HCT116 (cell line): ENCODE measurements around the gene ZNF8. TPM values are rescaled to one million over a fixed set of nuclear protein-coding genes. Genes with fewer than 3 reads are reported as not detected.
"Not testable (repeated sequence)": the region's sequence is repeated elsewhere in the genome, so short reads cannot be mapped to it uniquely, and the experiment has no call there.

Experiments used
- ATAC-seq: fragments of 200-7000 bp; cut with Tn5 transposase; 2 replicates; pipeline ENCODE4 v1.9.1; 2020; ENCODE audit warnings: mild to moderate bottlenecking, moderate library complexity
- BruUV-seq: library from RNA; stranded (reverse); fragments of 400-500 nt; replicated peaks from 2 replicates; lab custom pipeline; 2021; lab: Mats Ljungman, UMichigan
- CTCF ChIA-PET: fragments of 300-600 bp; sonication (Branson Sonifier 250); formaldehyde crosslinking; loops from one replicate; lab custom pipeline; 2021; ENCODE audit warnings: antibody characterized with exemption; lab: Charles Lee
- POLR2A ChIA-PET: fragments of 300-600, 350-600 bp; sonication (Branson Sonifier 250); formaldehyde crosslinking; loops from one replicate; lab custom pipeline; 2021; ENCODE audit warnings: antibody characterized with exemption; lab: Charles Lee
- RAD21 ChIA-PET, 2 experiments: fragments of 300-600 bp; sonication (Branson Sonifier 250); formaldehyde crosslinking; loops; one replicate each; lab custom pipeline; 2023; ENCODE audit warnings: low total read pairs in 2 of 2; ENCODE audit not compliant: uncharacterized antibody in 2 of 2, unreplicated experiment in 2 of 2, low non-redundant PET in 1 of 2; lab: Charles Lee
- DNase-seq: peaks from one replicate; pipeline ENCODE4 v3.0.0-alpha.2; 2010; ENCODE audit warnings: low read depth, low spot score
- H2AFZ ChIP-seq: fragments of 200-600 bp; shearing (Covaris generic), sonication (generic); 2 replicates; pipeline ENCODE4 v1.6.1; 2017; ENCODE audit warnings: low read depth, mixed run types, mixed read lengths, antibody characterized with exemption, low read length; ENCODE audit not compliant: poor library complexity, severe bottlenecking
- H3K27ac ChIP-seq: 2 replicates; pipeline ENCODE4 v1.5.1; 2012; ENCODE audit warnings: low read depth, low read length
- H3K27me3 ChIP-seq: fragments of 200-600 bp; sonication (generic); 2 replicates; pipeline ENCODE4 v1.6.1; 2016; ENCODE audit warnings: mixed run types, low read length, mixed read lengths; ENCODE audit not compliant: insufficient read depth
- H3K36me3 ChIP-seq, 2 experiments: fragments of 200-500 bp in 1 of 2; fragments of 200-600 bp in 1 of 2; sonication (Bioruptor generic) in 1 of 2; sonication (generic) in 1 of 2; 2 replicates each; pipeline versions ENCODE4 v1.5.1 to v1.6.1; 2014 to 2016; ENCODE audit warnings: low read length in 2 of 2, inconsistent platforms in 1 of 2, mixed read lengths in 1 of 2, mixed run types in 1 of 2; ENCODE audit not compliant: insufficient read depth in 2 of 2, control insufficient read depth in 1 of 2
- H3K4me1 ChIP-seq, 2 experiments: fragments of 200-600 bp in 1 of 2; sonication (generic) in 1 of 2; 2 replicates each; pipeline versions ENCODE4 v1.5.1 to v1.6.1; 2012 to 2017; ENCODE audit warnings: low read length in 2 of 2, inconsistent platforms in 1 of 2, mild to moderate bottlenecking in 1 of 2, mixed read lengths in 1 of 2, mixed run types in 1 of 2, moderate library complexity in 1 of 2; ENCODE audit not compliant: insufficient read depth in 2 of 2, control insufficient read depth in 1 of 2
- H3K4me2 ChIP-seq: fragments of 200-600 bp; sonication (generic); 2 replicates; pipeline ENCODE4 v1.6.1; 2017; ENCODE audit warnings: mixed run types, low read length, mixed read lengths
- H3K4me3 ChIP-seq, 2 experiments: fragments of 200-600 bp in 1 of 2; sonication (generic) in 1 of 2; replicated peaks in 1 of 2; 2 replicates each; pipeline ENCODE4 v1.5.1; 2011 to 2016; ENCODE audit warnings: low read length in 2 of 2, control low read depth in 1 of 2, low read depth in 1 of 2, mild to moderate bottlenecking in 1 of 2, mixed read lengths in 1 of 2, mixed run types in 1 of 2
- H3K79me2 ChIP-seq: fragments of 200-600 bp; sonication (generic); 2 replicates; pipeline ENCODE4 v1.6.1; 2017; ENCODE audit warnings: mild to moderate bottlenecking, mixed run types, low read length, moderate library complexity, mixed read lengths; ENCODE audit not compliant: insufficient read depth
- H3K9ac ChIP-seq: fragments of 200-600 bp; sonication (generic); 2 replicates; pipeline ENCODE4 v1.6.1; 2016; ENCODE audit warnings: low read length, mixed read lengths
- H3K9me2 ChIP-seq: fragments of 200-600 bp; sonication (generic), shearing (Covaris generic); 2 replicates; pipeline ENCODE4 v1.6.1; 2017; ENCODE audit warnings: mixed run types, mild to moderate bottlenecking, moderate library complexity; ENCODE audit not compliant: insufficient read depth
- H3K9me3 ChIP-seq, 2 experiments: fragments of 200-500 bp in 1 of 2; fragments of 200-600 bp in 1 of 2; sonication (Bioruptor generic) in 1 of 2; sonication (generic) in 1 of 2; 2 replicates each; pipeline ENCODE4 v1.6.1; 2014 to 2017; ENCODE audit warnings: low read length in 2 of 2, mixed read lengths in 2 of 2, inconsistent platforms in 1 of 2, low read depth in 1 of 2, mild to moderate bottlenecking in 1 of 2, mixed run types in 1 of 2, moderate library complexity in 1 of 2; ENCODE audit not compliant: control insufficient read depth in 1 of 2, insufficient read depth in 1 of 2
- H4K20me1 ChIP-seq: fragments of 200-600 bp; sonication (generic), shearing (Covaris generic); 2 replicates; pipeline ENCODE4 v1.6.1; 2017; ENCODE audit warnings: mixed run types, mild to moderate bottlenecking, moderate library complexity; ENCODE audit not compliant: insufficient read depth
- CBX3 ChIP-seq: IDR thresholded peaks from 2 replicates; pipeline ENCODE4 v1.6.1; 2012; ENCODE audit warnings: low read depth
- FOSL1 ChIP-seq: IDR thresholded peaks from 2 replicates; pipeline ENCODE4 v1.6.1; 2012; ENCODE audit warnings: low read depth
- SIN3A ChIP-seq: IDR thresholded peaks from 2 replicates; pipeline ENCODE4 v1.6.1; 2012; ENCODE audit warnings: low read depth
- intact Hi-C: fragments of 100-400 bp; cut with micrococcal nuclease; formaldehyde crosslinking; loops from 2 replicates; pipeline ENCODE4 v1.10.0; 2022
- total RNA-seq: library from RNA; stranded (reverse); gene quantifications from one replicate; pipeline ENCODE4 v1.2.1, GENCODE V29; 2021; ENCODE audit not compliant: unreplicated experiment

Gene ZNF8
- total RNA-seq, 1 experiment from 2014 or later = 6.4 TPM

GRCh38 chr19:58248886-58249285 is 29.9 kb upstream of the ZNF8 start:
- no peak overlapping the region for H3K4me2 ChIP-seq
- POLR2A ChIA-PET = no interaction called here
- H3K27me3 ChIP-seq = no peaks in the 10 kb centered on the region
- ATAC-seq (no peak), DNase-seq (no peak)
- H3K27ac ChIP-seq = no peak overlapping the region
- H3K79me2 ChIP-seq = peaks cover 3% of the 10 kb centered on the region; the same call in 1 of the 2 replicates
- H2AFZ ChIP-seq = no peak overlapping the region
- H3K9me3 ChIP-seq = peaks cover 41 to 56% of the 10 kb centered on the region in 2 experiments; a peak in 3 of 4 replicates
- CTCF ChIA-PET = no interaction called here
- RAD21 ChIA-PET = no interaction called here
- no peak for TF ChIP-seq CBX3
- no peak for TF ChIP-seq SIN3A
- H4K20me1 ChIP-seq = no peaks in the 10 kb centered on the region
- peaks cover 69 to 96% of the 10 kb centered on the region in 2 experiments for H3K36me3 ChIP-seq
- intact Hi-C loops = no loop called here
- no peaks in the 10 kb centered on the region for H3K9me2 ChIP-seq
- BruUV-seq = no TSS peak
- no peaks in the 10 kb centered on the region for H3K4me1 ChIP-seq
- no peak overlapping the region for H3K9ac ChIP-seq
- H3K4me3 ChIP-seq = no peak overlapping the region

- H3K27me3 ChIP-seq = no peaks in the 10 kb centered on the region
- H3K9ac ChIP-seq = no peak overlapping the region
- H3K79me2 ChIP-seq = no peaks in the 10 kb centered on the region; the same call in 1 of the 2 replicates
- BruUV-seq = no TSS peak
- no peak for DNase-seq
- H3K4me3 ChIP-seq = no peak overlapping the region
- peaks cover 44 to 70% of the 10 kb centered on the region in 2 experiments; a peak in 3 of 4 replicates for H3K9me3 ChIP-seq
- H3K4me1 ChIP-seq = no peaks in the 10 kb centered on the region
- ATAC-seq = no peak
- CTCF ChIA-PET = no interaction called here
- TF ChIP-seq CBX3 (peak; percentile 64; the same call in 1 of the 2 replicates), FOSL1 (no peak)
- no peak overlapping the region for H3K4me2 ChIP-seq
- peaks cover 59 to 90% of the 10 kb centered on the region in 2 experiments for H3K36me3 ChIP-seq
- RAD21 ChIA-PET = no interaction called here
- intact Hi-C loops = no loop called here
- H3K27ac ChIP-seq = no peak overlapping the region
- H2AFZ ChIP-seq = no peak overlapping the region
- H4K20me1 ChIP-seq = no peaks in the 10 kb centered on the region
- no peaks in the 10 kb centered on the region for H3K9me2 ChIP-seq
- POLR2A ChIA-PET = no interaction called here
Measured at GRCh38 chr19:58252102-58252685, 26.6 kb upstream of the ZNF8 start.

GRCh38 chr19:58258259-58258658 is 20.5 kb upstream of the ZNF8 start:
- CTCF ChIA-PET = not testable (repeated sequence)

More at GRCh38 chr19:58258259-58258658, 20.5 kb upstream of the ZNF8 start:
- H3K27me3 ChIP-seq, DNase-seq, POLR2A ChIA-PET, H3K9ac ChIP-seq, RAD21 ChIA-PET, H2AFZ ChIP-seq, intact Hi-C loops, ATAC-seq, H3K27ac ChIP-seq, H3K4me3 ChIP-seq, H4K20me1 ChIP-seq, H3K4me1 ChIP-seq, H3K4me2 ChIP-seq, H3K9me2 ChIP-seq, H3K79me2 ChIP-seq, BruUV-seq: not testable (repeated sequence)
- Histone ChIP-seq H3K36me3 (peaks cover 29 to 82% of the 10 kb centered on the region in 2 experiments), H3K9me3 (peaks cover 65 to 86% of the 10 kb centered on the region in 2 experiments; a peak in 3 of 4 replicates)
